ENCODE measurements around the gene BRF1. TPM values are rescaled to one million over a fixed set of nuclear protein-coding genes. Genes with fewer than 3 reads are reported as not detected.

Gene BRF1
- total RNA-seq, 2 experiments from 2014 or later: 21.9 to 22.8 TPM

GRCh38 chr14:105205673-105206208 lies 95.1 kb downstream of the BRF1 start:
- H3K36me3 Mint-ChIP-seq: no peaks in the 10 kb centered on the region

GRCh38 chr14:105204931-105205672 lies 95.7 kb downstream of the BRF1 start:
- Mint-ChIP-seq H3K36me3 (no peaks in the 10 kb centered on the region), H3K9me3 (no peaks in the 10 kb centered on the region), H3K27ac (no peak overlapping the region), H3K4me3 (no peak overlapping the region), H3K27me3 (peaks cover 11% of the 10 kb centered on the region), H3K4me1 (peaks cover 13% of the 10 kb centered on the region)
- no peak for DNase-seq

More at GRCh38 chr14:105205673-105206208, 95.1 kb downstream of the BRF1 start:
- no peak overlapping the region for H3K27ac Mint-ChIP-seq
- peaks cover 13% of the 10 kb centered on the region for H3K4me1 Mint-ChIP-seq
- DNase-seq: no peak
- no peak overlapping the region for H3K4me3 Mint-ChIP-seq
- H3K9me3 Mint-ChIP-seq: no peaks in the 10 kb centered on the region
- peaks cover 5% of the 10 kb centered on the region for H3K27me3 Mint-ChIP-seq

GRCh38 chr14:105204206-105204930 lies 96.4 kb downstream of the BRF1 start:
- Mint-ChIP-seq H3K4me1 (peaks cover 13% of the 10 kb centered on the region), H3K27ac (no peak overlapping the region), H3K9me3 (no peaks in the 10 kb centered on the region), H3K4me3 (no peak overlapping the region), H3K36me3 (no peaks in the 10 kb centered on the region), H3K27me3 (peaks cover 18% of the 10 kb centered on the region)
- DNase-seq: no peak

GRCh38 chr14:105203701-105204100 lies 97.1 kb downstream of the BRF1 start:
- no peaks in the 10 kb centered on the region for H3K9me3 Mint-ChIP-seq
- peaks cover 25% of the 10 kb centered on the region for H3K27me3 Mint-ChIP-seq
- H3K27ac Mint-ChIP-seq: no peak overlapping the region
- no peak overlapping the region for H3K4me3 Mint-ChIP-seq
- no peaks in the 10 kb centered on the region for H3K36me3 Mint-ChIP-seq
- H3K4me1 Mint-ChIP-seq: peaks cover 13% of the 10 kb centered on the region
- no peak for DNase-seq

GRCh38 chr14:105203057-105203531 lies 97.7 kb downstream of the BRF1 start:
- no peak overlapping the region for H3K27ac Mint-ChIP-seq
- peaks cover 30% of the 10 kb centered on the region for H3K27me3 Mint-ChIP-seq
- no peak overlapping the region for H3K4me3 Mint-ChIP-seq
- H3K9me3 Mint-ChIP-seq: no peaks in the 10 kb centered on the region
- H3K36me3 Mint-ChIP-seq: no peaks in the 10 kb centered on the region
- peaks cover 13% of the 10 kb centered on the region for H3K4me1 Mint-ChIP-seq
- peak; percentile 59 for DNase-seq

GRCh38 chr14:105201925-105202513 lies 98.8 kb downstream of the BRF1 start:
- Mint-ChIP-seq H3K4me3 (no peak overlapping the region), H3K4me1 (peaks cover 13% of the 10 kb centered on the region), H3K36me3 (no peaks in the 10 kb centered on the region), H3K27me3 (peaks cover 40% of the 10 kb centered on the region), H3K27ac (peak overlapping the region; percentile 16), H3K9me3 (no peaks in the 10 kb centered on the region)
- peak; percentile 68 for DNase-seq

- peaks cover 42% of the 10 kb centered on the region for H3K27me3 Mint-ChIP-seq
- DNase-seq: no peak
- no peak overlapping the region for H3K4me3 Mint-ChIP-seq
- peak overlapping the region; percentile 16 for H3K27ac Mint-ChIP-seq
- H3K9me3 Mint-ChIP-seq: no peaks in the 10 kb centered on the region
- H3K4me1 Mint-ChIP-seq: peaks cover 13% of the 10 kb centered on the region
- no peaks in the 10 kb centered on the region for H3K36me3 Mint-ChIP-seq
Measured at GRCh38 chr14:105201156-105201924, 99.5 kb downstream of the BRF1 start.

GRCh38 chr14:105200641-105201040 lies 100.2 kb downstream of the BRF1 start:
- Mint-ChIP-seq H3K4me3 (no peak overlapping the region), H3K4me1 (peaks cover 16% of the 10 kb centered on the region), H3K36me3 (no peaks in the 10 kb centered on the region), H3K27ac (no peak overlapping the region), H3K9me3 (no peaks in the 10 kb centered on the region), H3K27me3 (peaks cover 48% of the 10 kb centered on the region)
- DNase-seq: no peak

GRCh38 chr14:105200074-105200473 lies 100.7 kb downstream of the BRF1 start:
- Mint-ChIP-seq H3K27me3 (peaks cover 51% of the 10 kb centered on the region), H3K4me1 (peaks cover 19% of the 10 kb centered on the region), H3K36me3 (no peaks in the 10 kb centered on the region), H3K27ac (no peak overlapping the region), H3K9me3 (no peaks in the 10 kb centered on the region), H3K4me3 (no peak overlapping the region)
- no peak for DNase-seq

GRCh38 chr14:105199093-105199492 lies 101.7 kb downstream of the BRF1 start:
- peaks cover 57% of the 10 kb centered on the region for H3K27me3 Mint-ChIP-seq
- DNase-seq: no peak
- no peak overlapping the region for H3K4me3 Mint-ChIP-seq
- H3K4me1 Mint-ChIP-seq: peaks cover 22% of the 10 kb centered on the region
- H3K27ac Mint-ChIP-seq: no peak overlapping the region
- no peaks in the 10 kb centered on the region for H3K36me3 Mint-ChIP-seq
- H3K9me3 Mint-ChIP-seq: no peaks in the 10 kb centered on the region

- DNase-seq: no peak
- Mint-ChIP-seq H3K4me1 (peaks cover 26% of the 10 kb centered on the region), H3K36me3 (no peaks in the 10 kb centered on the region), H3K27ac (no peak overlapping the region), H3K9me3 (no peaks in the 10 kb centered on the region), H3K4me3 (no peak overlapping the region), H3K27me3 (peaks cover 57% of the 10 kb centered on the region)
Measured at GRCh38 chr14:105198588-105198987, 102.2 kb downstream of the BRF1 start.

- peaks cover 28% of the 10 kb centered on the region for H3K4me1 Mint-ChIP-seq
- H3K36me3 Mint-ChIP-seq: no peaks in the 10 kb centered on the region
- no peaks in the 10 kb centered on the region for H3K9me3 Mint-ChIP-seq
- H3K27me3 Mint-ChIP-seq: peaks cover 57% of the 10 kb centered on the region
- DNase-seq: no peak
- no peak overlapping the region for H3K27ac Mint-ChIP-seq
- H3K4me3 Mint-ChIP-seq: no peak overlapping the region
Measured at GRCh38 chr14:105197211-105197641, 103.6 kb downstream of the BRF1 start.

- no peak overlapping the region for H3K4me3 Mint-ChIP-seq
- no peaks in the 10 kb centered on the region for H3K36me3 Mint-ChIP-seq
- H3K27ac Mint-ChIP-seq: no peak overlapping the region
- DNase-seq: no peak
- peaks cover 21% of the 10 kb centered on the region for H3K4me1 Mint-ChIP-seq
- H3K27me3 Mint-ChIP-seq: peaks cover 53% of the 10 kb centered on the region
- H3K9me3 Mint-ChIP-seq: no peaks in the 10 kb centered on the region
Measured at GRCh38 chr14:105196265-105196960, 104.4 kb downstream of the BRF1 start.

Measured in activated naive CD8-positive, alpha-beta T cell treated with anti-CD3 and anti-CD28 coated beads for 36 hours (primary cell).